Stimulated activated CD4-positive, alpha-beta T cell treated with anti-CD3 and anti-CD28 coated beads, Interleukin-2, amount 100 ng/mL, for 24 hours (primary cell): ENCODE results near the gene MARK1.
"Not testable (repeated sequence)": the region's sequence is repeated elsewhere in the genome, so short reads cannot be mapped to it uniquely, and the experiment has no call there.

Experiments
- DNase-seq, 2 donors: peaks; one replicate each; pipeline ENCODE4 v3.0.0-alpha.2; 2020

The MARK1 gene

DNA sequence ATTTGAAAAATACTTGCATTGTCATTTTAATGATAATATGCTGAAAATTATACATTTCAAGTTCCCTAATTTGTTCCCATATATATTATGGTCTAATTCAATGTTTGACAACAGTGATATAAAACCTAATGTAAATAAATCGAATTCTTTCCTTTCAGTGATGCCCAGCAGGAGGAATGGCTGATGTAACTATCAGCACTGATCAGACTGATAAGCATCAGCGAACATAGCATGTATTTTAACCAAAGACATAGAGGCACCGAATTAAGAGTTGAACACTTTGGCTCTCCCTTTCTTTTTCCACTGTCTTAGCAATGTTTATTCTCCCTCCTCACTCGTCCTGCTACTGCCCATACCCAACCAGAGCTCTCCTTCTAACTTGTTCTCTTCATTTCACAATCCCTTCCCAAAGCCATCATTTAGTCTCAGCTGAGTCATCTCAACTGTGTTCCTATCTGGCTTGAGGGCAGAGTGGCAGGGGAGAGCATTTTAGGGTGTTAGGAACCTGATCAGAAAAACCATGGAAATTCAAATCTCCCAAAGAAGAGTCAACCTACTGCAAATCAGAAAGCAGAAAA, 103.4 kb downstream of the MARK1 start:
- DNase-seq, result no peak

DNA sequence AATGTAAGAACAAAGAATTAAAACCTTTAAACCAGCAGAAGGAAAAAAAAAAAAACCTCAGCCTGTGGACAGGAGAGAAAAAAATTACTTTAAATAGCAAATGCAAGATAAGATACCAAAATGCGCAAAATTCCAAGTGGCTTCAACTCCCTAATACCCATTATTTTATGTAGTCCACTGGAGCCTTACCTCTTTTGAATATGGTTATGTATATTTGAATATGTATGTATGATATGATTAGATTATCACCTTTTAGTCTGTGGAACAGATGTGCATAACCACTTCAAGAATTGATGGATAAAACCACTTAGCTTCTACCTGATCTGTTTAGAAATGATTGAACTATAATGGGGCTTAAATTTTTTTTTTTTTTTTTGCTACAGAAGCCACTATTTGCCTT, 109.8 kb downstream of the MARK1 start:
- no peak for DNase-seq

DNA sequence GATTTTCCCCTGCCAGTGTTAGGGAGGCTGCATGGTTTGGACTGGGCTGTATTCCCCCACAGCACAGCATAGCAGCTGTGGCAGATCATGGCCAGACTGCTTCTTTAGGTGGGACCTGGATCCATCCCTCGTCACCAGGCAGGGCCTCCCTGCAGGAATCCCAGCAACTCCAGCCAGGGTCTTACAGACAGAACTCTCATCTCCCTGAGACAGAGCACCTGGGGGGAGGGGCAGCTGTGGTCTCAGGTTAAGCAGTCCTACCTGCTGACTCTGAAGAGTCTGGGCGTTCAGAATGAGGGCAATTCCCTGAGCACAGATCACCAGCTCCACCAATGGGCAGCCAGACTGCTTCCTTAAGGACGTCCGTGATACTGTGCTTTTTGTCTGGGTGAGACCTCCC, 114.3 kb downstream of the MARK1 start:
- DNase-seq, result no peak

DNA sequence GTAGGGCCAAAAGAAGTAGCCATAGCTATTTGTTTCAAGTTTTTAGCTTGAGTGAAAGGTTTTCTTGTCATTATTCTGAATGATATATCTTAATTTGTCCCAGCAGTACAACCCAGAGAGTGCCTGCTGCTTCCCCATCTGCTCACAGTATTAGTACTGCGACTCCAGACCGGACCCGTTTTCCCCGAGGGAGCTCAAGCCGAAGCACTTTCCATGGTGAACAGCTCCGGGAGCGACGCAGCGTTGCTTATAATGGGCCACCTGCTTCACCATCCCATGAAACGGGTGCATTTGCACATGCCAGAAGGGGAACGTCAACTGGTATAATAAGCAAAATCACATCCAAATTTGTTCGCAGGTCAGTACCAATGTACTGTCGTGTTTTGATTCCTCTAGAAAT, 125.1 kb downstream of the MARK1 start:
- no peak for DNase-seq

DNA sequence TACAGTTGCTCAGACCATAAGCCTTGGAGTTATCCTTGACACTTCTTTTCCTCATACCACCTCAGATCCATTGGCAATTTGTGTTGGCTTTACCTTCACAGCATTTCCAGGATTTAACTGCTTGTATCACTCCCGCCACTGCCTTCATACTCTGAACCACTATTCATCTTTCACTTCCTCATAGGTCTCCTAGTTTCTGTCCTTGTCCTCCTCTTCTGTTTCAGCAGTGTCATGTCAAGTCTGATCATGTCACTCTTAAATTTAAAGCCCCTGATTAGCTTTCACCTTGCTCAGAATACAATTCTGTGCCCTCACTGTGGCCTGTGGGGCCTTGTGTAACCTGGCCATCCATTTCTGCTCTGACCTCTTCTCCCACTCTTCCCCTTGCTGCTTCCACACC, 127.6 kb downstream of the MARK1 start:
- no peak for DNase-seq

DNA sequence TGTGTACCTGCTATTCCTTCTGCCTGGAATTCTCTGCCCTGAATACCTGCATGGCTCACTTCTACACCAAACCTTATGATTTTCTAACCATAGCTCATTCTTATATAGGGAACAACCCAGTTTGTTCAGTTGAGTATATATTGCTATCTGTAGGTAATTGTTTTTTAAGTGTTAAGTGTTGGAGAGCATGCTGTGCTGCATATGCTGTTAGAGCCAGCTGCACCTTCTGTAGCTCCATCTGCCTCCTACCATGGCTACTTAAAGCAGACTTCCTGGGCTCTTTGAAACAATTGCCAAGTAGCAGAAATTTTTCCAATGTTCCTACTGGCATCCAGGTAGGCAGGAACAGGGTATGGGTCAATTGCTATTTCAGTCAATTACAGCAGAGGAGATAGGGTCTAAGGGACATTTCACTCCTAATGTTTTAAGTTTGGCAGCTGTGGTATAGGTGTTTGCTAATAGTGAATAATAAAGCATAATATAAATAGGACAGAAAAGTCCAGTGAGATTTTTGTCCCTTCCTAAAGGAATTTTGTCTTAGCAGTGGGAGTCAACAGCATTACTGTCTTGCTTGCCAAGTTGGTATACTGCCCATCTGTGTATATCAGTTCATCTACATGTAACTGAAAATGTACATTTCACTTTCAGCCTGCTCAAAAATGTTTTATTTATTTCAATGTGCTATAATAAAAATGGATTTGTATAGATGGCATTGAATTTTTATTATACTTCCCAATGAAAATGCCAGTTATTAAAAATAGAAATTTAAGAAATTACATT, 128.2 kb downstream of the MARK1 start:
- no peak for DNase-seq

DNA sequence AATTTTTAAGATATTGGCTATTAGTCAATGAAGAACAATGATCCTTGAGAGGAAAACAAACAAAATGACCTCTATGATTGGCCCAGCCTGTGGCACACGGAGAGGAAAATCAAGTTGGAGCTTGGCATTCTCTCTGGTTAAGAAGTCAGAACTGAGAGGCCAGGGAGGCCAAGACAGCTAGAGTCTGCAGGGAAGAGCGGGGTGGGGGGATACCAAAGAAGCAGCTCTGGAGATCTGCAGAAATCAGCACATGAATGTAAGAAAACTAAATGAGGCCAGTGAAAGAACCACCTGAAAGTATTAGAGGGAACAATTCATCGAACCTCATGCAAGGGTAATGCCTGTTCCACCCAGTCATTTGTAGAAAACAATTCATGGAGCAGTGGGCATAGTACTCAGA, 138.4 kb downstream of the MARK1 start:
- no peak for DNase-seq

DNA sequence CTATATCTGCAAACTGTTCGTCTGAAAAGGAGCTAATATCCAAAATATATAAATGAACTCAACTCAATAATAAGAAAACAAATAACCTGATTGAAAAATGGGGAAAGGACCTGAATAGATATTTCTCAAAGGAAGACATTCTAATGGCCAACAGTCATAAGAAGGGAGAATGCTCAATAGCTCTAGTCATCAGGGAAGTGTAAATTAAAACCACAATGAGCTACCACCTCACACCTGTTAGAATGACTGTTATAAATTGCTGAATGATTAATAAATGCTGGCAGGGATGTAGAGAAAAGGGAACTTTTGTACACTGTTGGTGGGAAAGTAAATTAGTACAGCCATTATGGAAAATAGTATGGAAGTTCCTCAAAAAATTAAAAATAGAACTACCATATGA, 141.1 kb downstream of the MARK1 start:
- DNase-seq, result no peak

DNA sequence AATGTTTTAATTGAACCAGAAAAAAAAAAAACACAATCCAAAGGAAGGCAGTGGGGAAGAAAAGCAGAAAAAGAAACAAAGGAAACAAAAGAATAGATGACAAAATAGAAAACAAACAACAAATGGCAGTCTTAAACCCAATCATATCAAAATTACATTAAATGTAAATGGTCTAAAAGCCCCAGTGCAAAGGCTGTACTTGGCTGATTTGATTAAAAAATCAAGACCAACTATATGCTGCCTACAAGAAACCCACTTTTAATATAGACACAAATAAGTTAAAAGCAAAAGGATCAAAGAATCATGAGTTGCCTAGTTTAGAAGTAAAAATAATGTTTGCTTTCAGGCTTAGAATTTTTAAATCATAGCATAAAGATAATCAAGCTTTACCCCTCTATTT, 142.4 kb downstream of the MARK1 start:
- no peak for DNase-seq

DNA sequence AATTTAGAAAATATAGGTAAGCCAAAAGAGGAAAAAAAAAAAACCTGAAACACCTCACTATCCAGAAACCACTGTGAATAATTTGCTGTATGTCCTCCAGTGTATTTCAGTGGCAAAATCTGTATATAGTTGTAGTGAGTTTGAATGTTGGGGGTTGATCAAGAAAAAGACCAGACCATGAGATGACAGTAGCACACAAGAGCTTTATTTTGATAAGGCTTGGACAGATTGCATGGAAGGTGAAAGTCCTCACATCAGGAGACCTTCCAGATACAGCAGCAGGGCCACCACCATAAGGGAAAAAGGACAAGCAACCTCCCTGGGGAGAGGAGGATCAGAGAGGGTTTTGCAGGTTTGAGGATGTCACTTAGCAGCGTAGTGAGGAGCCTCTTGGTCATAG, 146.0 kb downstream of the MARK1 start:
- no peak for DNase-seq

DNA sequence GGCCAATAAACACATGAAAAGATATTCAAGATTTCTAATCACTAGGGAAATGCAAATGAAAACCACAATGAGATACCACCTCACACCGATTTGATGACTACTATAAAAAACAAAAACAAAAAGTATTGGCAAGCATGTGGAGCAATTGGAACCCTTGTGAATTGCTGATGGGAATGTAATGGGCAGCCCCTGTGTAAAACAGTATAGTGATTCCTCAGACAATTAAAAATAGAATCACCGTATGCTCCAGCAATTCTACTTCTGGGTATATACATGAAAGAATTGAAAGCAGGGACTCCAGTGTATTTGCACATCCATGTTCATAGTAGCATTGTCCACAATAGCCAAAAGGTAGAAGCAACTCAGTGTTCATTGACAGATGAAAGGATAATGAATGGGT, 149.3 kb downstream of the MARK1 start:
- no peak for DNase-seq

DNA sequence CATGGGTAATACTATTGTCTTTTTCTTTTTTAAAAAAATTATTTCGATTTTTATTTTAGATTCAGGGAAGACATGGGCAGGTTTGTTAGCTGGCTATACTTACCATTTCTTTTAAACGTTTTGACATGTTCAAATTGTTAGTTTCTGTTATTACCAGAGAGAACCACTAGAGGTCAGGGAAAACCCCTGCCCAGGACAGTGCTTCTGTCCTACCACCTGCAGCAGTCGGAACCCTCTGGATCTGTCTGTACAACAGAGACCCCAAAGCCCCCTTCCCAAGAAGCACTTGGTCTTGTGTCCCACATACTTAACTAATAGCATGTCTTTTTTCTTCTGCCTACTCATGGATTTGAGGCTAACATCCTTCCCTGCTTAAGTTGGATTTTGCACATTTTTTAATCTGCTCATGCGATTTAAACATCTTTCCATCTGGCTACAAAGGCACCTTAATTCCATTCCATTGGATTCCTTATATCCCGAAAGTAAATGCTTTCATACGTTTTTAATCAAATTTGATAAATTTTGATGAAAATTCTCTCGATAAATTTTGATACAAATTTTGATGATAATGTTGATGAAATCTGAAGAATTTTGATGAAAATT, 152.2 kb downstream of the MARK1 start:
- peak in 1 of 2 donors; percentile 6 for DNase-seq

DNA sequence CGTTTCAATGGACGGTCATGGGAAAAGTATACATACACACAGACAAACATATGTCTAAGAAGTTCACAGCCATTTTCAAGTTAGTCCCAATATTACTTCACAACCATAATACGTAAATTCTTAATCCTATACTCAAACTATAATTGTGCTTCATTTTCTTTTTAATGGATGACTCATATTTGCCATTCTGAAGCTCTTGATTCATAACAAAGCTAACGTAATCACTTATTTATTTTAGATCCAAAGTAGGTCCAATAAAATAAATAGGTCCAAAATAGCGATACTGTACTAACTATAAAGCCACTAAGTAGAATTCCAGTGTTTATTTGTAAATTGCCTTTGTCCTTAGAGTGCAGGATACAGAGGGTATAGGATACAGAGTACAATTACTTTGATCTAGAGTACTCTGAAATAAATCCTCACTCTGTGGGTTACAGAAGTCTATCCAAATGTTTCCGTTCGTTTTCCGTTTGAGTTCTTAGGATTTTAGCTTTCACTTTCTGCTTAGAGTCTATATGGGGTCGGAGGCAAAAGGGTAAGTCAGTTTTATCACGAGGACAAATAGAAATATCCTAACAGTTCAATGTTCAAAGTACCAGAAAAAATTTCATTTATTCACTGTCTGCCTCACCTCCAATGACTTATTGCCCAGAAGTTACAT, 153.4 kb downstream of the MARK1 start:
- no peak for DNase-seq

DNA sequence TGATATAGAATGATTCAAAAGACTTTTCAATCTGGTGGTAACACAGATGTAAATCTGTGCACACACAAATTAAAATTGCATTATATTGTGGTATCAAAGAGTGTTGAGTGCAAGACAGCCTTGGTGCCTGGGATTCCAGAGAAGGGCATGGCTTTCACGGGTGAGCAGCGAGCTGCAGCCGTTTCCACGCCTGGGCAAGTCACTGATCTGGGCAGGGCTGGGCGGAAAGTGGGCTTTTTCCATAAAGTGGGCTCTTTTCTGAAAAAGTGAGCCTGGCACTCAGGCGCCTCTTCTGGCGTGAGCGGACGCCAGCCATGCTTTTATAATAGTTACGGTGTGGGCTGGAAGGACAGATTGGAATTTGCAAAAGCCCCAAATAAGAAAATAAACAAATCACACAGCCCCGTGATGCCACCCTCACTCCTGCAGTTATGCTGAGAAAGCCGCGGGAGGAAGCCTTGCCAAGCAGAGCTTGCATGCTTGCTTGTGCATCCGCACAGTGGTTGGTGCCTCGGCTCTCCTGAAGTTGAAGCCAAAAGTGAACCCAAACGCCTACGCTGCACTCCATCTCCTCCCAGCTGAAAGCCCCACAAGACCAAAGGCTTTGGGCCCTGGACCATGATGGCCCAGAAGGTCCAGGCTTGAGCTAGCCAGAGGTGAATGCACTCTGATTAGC, 155.1 kb downstream of the MARK1 start:
- no peak for DNase-seq

DNA sequence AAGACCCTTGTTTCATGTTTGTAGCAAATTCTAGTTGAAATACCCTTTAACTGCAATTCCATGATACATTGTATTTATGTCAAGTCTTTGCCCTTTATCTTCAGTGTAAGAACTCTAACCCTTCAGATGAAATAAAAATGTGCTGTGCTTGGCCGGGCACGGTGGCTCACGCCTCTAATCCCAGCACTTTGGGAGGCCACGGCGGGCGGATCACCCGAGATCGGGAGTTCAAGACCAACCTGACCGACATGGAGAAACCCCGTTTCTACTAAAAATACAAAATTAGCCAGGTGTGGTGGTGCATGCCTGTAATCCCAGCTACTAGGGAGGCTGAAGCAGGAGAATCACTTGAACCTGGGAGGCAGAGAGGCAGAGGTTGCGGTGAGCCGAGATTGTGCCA, 155.8 kb downstream of the MARK1 start:
- DNase-seq, result not testable (repeated sequence)

DNA sequence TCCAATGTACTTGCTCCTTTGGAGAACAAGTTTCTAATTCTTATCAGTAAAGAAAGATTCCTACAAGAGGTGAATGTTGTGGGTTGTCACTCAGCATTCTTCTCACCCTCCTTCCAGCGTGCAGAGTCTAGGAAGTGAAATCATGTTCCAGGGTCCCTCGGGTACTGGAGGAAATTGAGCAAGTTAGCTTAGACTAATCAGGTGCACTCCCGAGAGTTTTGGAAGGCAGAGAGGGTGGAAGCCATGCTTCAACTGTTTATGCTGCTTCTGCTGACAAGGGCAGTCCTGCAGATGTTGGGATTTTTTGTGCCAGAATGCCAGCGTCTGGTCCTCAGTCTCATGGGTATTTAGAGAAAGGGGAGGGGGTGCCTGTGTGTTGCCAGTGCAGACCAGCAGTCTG, 157.0 kb downstream of the MARK1 start:
- DNase-seq, result no peak

DNA sequence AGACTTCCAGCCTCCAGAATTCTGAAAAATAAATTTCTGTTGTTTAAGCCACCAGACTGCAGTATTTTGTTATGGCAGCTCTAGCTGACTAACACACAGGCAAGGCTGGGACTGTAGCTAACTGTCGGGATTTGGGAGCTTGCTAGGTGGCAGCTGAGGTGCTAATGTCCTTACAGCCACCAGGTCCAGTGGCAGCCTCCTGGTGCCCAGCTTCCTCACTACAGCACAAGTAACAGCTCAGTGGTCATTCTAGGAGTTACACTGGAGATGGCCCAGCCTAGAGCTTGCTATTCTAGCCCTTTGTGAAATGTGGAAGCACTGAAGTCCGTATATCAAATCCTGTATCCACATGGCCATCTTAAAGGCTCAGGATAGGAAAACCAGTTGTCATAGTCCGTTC, 157.9 kb downstream of the MARK1 start:
- no peak for DNase-seq

DNA sequence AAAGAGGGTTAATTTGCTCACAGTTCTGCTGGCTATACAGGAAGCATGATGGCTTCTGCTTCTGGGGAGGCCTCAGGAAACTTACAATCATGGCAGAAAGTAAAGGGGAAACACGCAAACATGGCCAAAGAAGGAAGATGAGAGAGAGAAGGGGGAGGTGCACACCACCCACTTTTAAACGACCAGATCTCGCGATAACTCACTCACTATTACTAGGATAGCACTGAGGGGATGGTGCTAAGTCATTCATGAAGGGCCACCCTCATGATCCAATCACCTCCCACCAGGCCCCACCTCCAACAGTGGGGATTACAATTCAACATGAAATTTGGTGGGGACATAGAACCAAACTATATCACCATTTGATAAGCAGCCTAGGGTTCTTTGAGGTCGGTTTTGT, 159.9 kb downstream of the MARK1 start:
- no peak for DNase-seq

DNA sequence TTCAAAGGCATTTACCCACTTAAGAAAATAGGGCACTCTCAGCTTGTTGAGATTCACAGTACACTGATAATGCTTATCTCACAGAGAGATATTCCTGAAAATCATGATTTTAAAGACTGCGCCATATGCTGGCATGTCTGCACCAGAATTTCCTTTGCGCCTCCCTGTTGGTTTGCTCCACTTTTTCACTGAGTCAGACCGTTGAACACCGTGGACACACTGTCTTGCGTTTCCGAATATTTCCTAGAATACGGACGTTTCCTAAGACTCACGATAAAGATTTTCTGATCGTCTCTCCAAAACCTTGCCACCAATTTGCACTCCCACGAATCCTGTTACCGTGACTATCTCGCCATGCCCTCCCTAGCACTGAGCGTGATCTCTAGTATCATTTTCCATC, 161.7 kb downstream of the MARK1 start:
- DNase-seq, result no peak

DNA sequence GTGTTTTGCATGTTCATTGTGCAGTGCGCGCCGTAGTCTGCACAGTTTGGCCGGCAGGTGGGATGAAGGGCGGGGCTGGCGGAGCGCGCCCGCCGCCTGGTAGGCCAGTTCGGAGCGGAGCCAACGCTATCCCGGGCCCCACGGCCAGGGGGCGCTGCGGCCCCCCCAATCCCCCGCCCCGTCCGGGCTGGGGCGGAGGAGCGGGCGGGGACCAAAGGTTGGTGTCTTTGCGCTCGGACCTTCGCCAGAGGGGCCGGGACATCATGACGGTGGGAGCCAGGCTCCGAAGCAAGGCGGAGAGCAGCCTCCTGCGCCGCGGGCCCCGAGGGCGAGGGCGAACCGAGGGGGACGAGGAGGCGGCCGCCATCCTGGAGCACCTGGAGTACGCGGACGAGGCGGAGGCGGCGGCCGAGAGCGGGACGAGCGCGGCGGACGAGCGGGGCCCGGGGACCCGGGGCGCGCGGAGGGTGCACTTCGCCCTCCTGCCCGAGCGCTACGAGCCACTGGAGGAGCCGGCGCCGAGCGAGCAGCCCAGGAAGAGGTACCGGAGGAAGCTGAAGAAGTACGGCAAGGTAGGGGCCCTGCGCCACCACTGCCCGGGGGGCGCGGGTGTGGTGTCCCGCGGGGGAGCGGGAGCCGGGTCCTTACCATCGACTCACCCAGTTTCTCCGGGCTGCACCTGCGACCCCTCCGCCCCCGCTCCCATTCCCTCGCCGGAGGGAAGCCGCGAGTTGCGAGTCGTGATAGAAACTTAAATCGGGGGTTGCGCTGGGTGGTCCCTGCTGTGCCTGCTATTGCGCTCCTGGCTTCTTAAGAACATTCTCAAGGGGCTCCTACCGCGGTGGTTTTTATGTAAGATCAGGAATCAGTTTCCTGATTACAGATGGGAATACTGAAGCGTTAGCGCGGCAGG, 162.5 kb downstream of the MARK1 start, which contains the start of gene C1orf115:
C1orf115 (plus strand) TSS at position 224 of the 913 bp plus-strand sequence; CDS start at position 264, 40 bp downstream.
- peak; percentile 76 to 82 for DNase-seq

DNA sequence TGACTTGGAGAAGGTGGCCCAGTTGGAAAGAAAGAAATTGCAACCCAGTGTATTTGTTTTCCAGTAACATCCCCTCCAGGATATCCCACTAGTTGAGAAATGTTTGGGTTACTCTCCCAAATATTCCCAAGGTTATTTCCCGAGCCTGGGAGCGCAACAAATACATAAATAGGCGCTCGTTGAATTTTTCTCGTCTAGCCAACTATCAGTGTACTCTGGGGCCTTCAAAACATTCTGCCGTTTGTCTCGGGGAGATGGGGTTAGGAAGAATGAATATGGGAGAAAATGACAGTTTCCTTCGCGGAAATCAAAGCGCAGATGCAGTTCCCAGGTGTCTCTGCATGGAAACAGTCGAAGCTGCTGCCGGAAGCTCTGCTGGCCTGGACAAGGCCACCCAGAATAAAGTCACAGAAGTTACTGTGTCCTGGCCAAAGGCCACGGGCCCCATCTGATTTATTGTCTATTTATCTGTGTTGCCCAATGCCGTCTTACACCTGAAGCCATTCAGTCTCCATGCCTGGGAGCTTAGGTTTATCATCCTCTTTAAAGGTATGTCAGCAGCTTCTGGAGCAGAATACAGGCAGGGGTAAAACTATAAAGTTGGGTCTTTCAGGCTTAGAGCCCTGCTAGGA, 163.2 kb downstream of the MARK1 start:
- no peak for DNase-seq
